ENCODE data around the gene CENPX.
A peak's percentile ranks its signal among the peaks of the same experiment; 100 is the strongest.

Gene CENPX

DNA sequence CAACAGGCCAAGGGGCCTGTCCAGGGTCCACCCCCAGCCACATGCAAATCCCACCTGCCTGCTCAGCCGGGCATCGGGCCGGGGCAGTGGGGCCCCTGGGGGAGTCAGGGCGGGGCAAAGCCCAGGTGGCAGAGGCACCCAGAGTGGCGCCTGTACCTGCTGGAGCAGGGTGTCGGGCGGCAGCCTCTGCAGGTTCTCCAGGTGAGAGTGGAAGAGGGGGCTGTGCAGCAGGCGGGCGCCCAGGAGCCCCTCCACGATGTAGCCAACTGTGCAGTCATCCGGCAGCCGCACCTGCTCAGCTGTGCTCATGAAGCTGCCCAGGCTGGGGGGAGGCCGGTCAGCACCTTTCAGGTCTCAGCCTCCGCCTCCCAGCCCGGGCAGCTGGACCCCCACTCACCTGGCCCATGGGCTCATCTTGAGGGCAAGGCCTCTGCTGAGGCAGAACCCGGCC lies 26.9 kb upstream of the CENPX start:
- H2AFZ ChIP-seq (ENCODE audit: low read length), result no peak overlapping the region
- no peak overlapping the region for H2BK120ac ChIP-seq (ENCODE audit: low read depth, low read length)
- peak overlapping the region; percentile 52 for H2AK5ac ChIP-seq (ENCODE audit: low read depth, low read length)
- WGBS, 2 donors (ENCODE audit: extremely low coverage in 2 of 2, insufficient read length in 2 of 2, insufficient replicate concordance in 1 of 2), result no CpG with 5 or more reads among the region's 16 CpGs
- no peak overlapping the region for H2BK12ac ChIP-seq (ENCODE audit: low read length)
- no peak overlapping the region for H3K27ac ChIP-seq (replicated peaks; ENCODE audit: low read length)
- H3K9me3 ChIP-seq (replicated peaks in 1 of 2; ENCODE audit: control insufficient read depth in 2 of 2, insufficient read depth in 1 of 2, low read depth in 1 of 2, low read length in 2 of 2), result no peaks in the 10 kb centered on the region
- no peak for DNase-seq (ENCODE audit: low spot score)
- no peak overlapping the region for H4K91ac ChIP-seq (ENCODE audit: low read depth, low read length, poor library complexity)
- H3K4ac ChIP-seq (ENCODE audit: low read length), result no peak overlapping the region
- no peak overlapping the region for H2BK15ac ChIP-seq (ENCODE audit: low read length)
- no peak overlapping the region for H3K14ac ChIP-seq (ENCODE audit: low read length)
- no peak overlapping the region for H3K4me2 ChIP-seq (ENCODE audit: insufficient read depth, low read length, poor library complexity, severe bottlenecking)
- peaks cover 36 to 47% of the 10 kb centered on the region in 2 donors for H3K36me3 ChIP-seq (replicated peaks in 1 of 2; ENCODE audit: control insufficient read depth in 2 of 2, insufficient read depth in 2 of 2, low read length in 2 of 2)
- no peak overlapping the region for H3K9ac ChIP-seq (ENCODE audit: low read depth, low read length, poor library complexity)
- H3K27me3 ChIP-seq (ENCODE audit: control insufficient read depth in 3 of 3, insufficient read depth in 3 of 3, low read depth in 1 of 3, low read length in 3 of 3), result no peaks in the 10 kb centered on the region
- no peak overlapping the region for H3K18ac ChIP-seq (ENCODE audit: low read length)
- H3K23ac ChIP-seq (ENCODE audit: low read depth, low read length, poor library complexity), result no peak overlapping the region
- H4K8ac ChIP-seq (ENCODE audit: low read depth, low read length), result no peak overlapping the region
- peak overlapping the region in 1 of 2 donors; percentile 12 for H3K4me3 ChIP-seq (ENCODE audit: low read length in 2 of 2)
- peaks cover 21% of the 10 kb centered on the region for H3K79me1 ChIP-seq (ENCODE audit: low read depth, low read length)
- no peak overlapping the region for H2BK5ac ChIP-seq (ENCODE audit: low read length)
- H3K4me1 ChIP-seq (ENCODE audit: control insufficient read depth in 2 of 2, insufficient read depth in 1 of 2, low read depth in 1 of 2, low read length in 2 of 2), result peaks cover 7% of the 10 kb centered on the region in 2 donors

DNA sequence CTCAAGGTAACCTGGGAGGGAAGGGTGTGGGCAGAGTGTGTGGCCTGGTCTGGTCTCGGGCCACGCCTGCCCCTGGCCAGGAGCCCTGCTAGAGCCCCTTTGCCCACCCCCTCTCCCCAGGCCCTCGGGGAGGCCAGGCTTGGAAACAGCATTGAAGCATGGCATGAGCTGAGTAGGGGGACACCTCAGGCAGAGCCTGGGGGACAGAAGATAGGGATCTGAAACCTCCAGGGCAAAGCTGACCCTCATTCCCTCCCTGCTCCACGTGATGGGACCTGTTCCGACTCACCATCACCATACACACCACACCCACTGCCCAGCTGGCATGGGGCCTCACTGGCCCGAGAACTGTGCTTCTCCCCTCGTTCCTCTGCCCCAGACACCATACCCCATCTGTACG lies 26.4 kb upstream of the CENPX start:
- H4K91ac ChIP-seq (ENCODE audit: low read depth, low read length, poor library complexity), result no peak overlapping the region
- no peak overlapping the region for H3K14ac ChIP-seq (ENCODE audit: low read length)
- H3K27me3 ChIP-seq (ENCODE audit: control insufficient read depth in 3 of 3, insufficient read depth in 3 of 3, low read depth in 1 of 3, low read length in 3 of 3), result no peaks in the 10 kb centered on the region
- no peak overlapping the region for H3K9ac ChIP-seq (ENCODE audit: low read depth, low read length, poor library complexity)
- H3K4me2 ChIP-seq (ENCODE audit: insufficient read depth, low read length, poor library complexity, severe bottlenecking), result no peak overlapping the region
- H2AK5ac ChIP-seq (ENCODE audit: low read depth, low read length), result peak overlapping the region; percentile 52
- no peak overlapping the region for H2AFZ ChIP-seq (ENCODE audit: low read length)
- H2BK12ac ChIP-seq (ENCODE audit: low read length), result no peak overlapping the region
- no peak overlapping the region for H2BK15ac ChIP-seq (ENCODE audit: low read length)
- H3K4me3 ChIP-seq (ENCODE audit: low read length in 2 of 2), result no peak overlapping the region
- H3K4me1 ChIP-seq (ENCODE audit: control insufficient read depth in 2 of 2, insufficient read depth in 1 of 2, low read depth in 1 of 2, low read length in 2 of 2), result peaks cover 7% of the 10 kb centered on the region in 2 donors
- no peak overlapping the region for H3K18ac ChIP-seq (ENCODE audit: low read length)
- no peak overlapping the region for H3K23ac ChIP-seq (ENCODE audit: low read depth, low read length, poor library complexity)
- no peak overlapping the region for H4K8ac ChIP-seq (ENCODE audit: low read depth, low read length)
- peaks cover 32 to 42% of the 10 kb centered on the region in 2 donors for H3K36me3 ChIP-seq (replicated peaks in 1 of 2; ENCODE audit: control insufficient read depth in 2 of 2, insufficient read depth in 2 of 2, low read length in 2 of 2)
- no peak for DNase-seq (ENCODE audit: low spot score)
- H3K79me1 ChIP-seq (ENCODE audit: low read depth, low read length), result peaks cover 19% of the 10 kb centered on the region
- H3K4ac ChIP-seq (ENCODE audit: low read length), result no peak overlapping the region
- no CpG with 5 or more reads among the region's 8 CpGs for WGBS, 2 donors (ENCODE audit: extremely low coverage in 2 of 2, insufficient read length in 2 of 2, insufficient replicate concordance in 1 of 2)
- no peak overlapping the region for H3K27ac ChIP-seq (replicated peaks; ENCODE audit: low read length)
- H3K9me3 ChIP-seq (replicated peaks in 1 of 2; ENCODE audit: control insufficient read depth in 2 of 2, insufficient read depth in 1 of 2, low read depth in 1 of 2, low read length in 2 of 2), result no peaks in the 10 kb centered on the region
- no peak overlapping the region for H2BK120ac ChIP-seq (ENCODE audit: low read depth, low read length)
- H2BK5ac ChIP-seq (ENCODE audit: low read length), result no peak overlapping the region

DNA sequence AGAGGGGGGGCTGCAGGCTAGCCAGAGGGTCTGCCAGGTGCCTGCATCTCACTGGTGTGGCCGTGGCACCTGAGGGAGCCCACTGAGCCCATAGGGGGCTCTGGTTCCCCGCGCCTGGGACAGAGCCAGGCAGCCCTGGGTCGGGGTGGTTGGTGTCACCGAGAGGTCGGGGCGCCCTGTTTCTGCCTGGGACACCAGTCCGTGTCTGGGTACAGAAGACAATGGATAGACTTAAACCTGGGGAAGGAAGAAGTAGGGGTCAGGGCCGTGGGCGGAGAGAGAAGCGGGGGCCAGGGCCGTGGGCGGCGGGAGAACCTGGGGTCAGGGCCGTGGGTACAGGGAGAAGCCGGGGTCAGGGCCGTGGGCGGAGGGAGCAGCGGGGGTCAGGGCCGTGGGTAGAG lies 25.9 kb upstream of the CENPX start:
- no peak overlapping the region for H3K4me2 ChIP-seq (ENCODE audit: insufficient read depth, low read length, poor library complexity, severe bottlenecking)
- peaks cover 7% of the 10 kb centered on the region in 2 donors for H3K4me1 ChIP-seq (ENCODE audit: control insufficient read depth in 2 of 2, insufficient read depth in 1 of 2, low read depth in 1 of 2, low read length in 2 of 2)
- H3K9ac ChIP-seq (ENCODE audit: low read depth, low read length, poor library complexity), result no peak overlapping the region
- no peak overlapping the region for H2BK12ac ChIP-seq (ENCODE audit: low read length)
- H3K36me3 ChIP-seq (replicated peaks in 1 of 2; ENCODE audit: control insufficient read depth in 2 of 2, insufficient read depth in 2 of 2, low read length in 2 of 2), result peaks cover 28 to 37% of the 10 kb centered on the region in 2 donors
- H2BK15ac ChIP-seq (ENCODE audit: low read length), result no peak overlapping the region
- peaks cover 19% of the 10 kb centered on the region for H3K79me1 ChIP-seq (ENCODE audit: low read depth, low read length)
- H2AK5ac ChIP-seq (ENCODE audit: low read depth, low read length), result no peak overlapping the region
- H3K14ac ChIP-seq (ENCODE audit: low read length), result no peak overlapping the region
- H2BK5ac ChIP-seq (ENCODE audit: low read length), result no peak overlapping the region
- no peaks in the 10 kb centered on the region for H3K9me3 ChIP-seq (replicated peaks in 1 of 2; ENCODE audit: control insufficient read depth in 2 of 2, insufficient read depth in 1 of 2, low read depth in 1 of 2, low read length in 2 of 2)
- H3K23ac ChIP-seq (ENCODE audit: low read depth, low read length, poor library complexity), result no peak overlapping the region
- H2BK120ac ChIP-seq (ENCODE audit: low read depth, low read length), result no peak overlapping the region
- no peak overlapping the region for H4K91ac ChIP-seq (ENCODE audit: low read depth, low read length, poor library complexity)
- no CpG with 5 or more reads among the region's 20 CpGs for WGBS, 2 donors (ENCODE audit: extremely low coverage in 2 of 2, insufficient read length in 2 of 2, insufficient replicate concordance in 1 of 2)
- H3K27me3 ChIP-seq (ENCODE audit: control insufficient read depth in 3 of 3, insufficient read depth in 3 of 3, low read depth in 1 of 3, low read length in 3 of 3), result no peaks in the 10 kb centered on the region
- no peak for DNase-seq (ENCODE audit: low spot score)
- no peak overlapping the region for H3K4ac ChIP-seq (ENCODE audit: low read length)
- H3K27ac ChIP-seq (replicated peaks; ENCODE audit: low read length), result no peak overlapping the region
- H4K8ac ChIP-seq (ENCODE audit: low read depth, low read length), result no peak overlapping the region
- no peak overlapping the region for H3K18ac ChIP-seq (ENCODE audit: low read length)
- H3K4me3 ChIP-seq (ENCODE audit: low read length in 2 of 2), result no peak overlapping the region
- H2AFZ ChIP-seq (ENCODE audit: low read length), result no peak overlapping the region

DNA sequence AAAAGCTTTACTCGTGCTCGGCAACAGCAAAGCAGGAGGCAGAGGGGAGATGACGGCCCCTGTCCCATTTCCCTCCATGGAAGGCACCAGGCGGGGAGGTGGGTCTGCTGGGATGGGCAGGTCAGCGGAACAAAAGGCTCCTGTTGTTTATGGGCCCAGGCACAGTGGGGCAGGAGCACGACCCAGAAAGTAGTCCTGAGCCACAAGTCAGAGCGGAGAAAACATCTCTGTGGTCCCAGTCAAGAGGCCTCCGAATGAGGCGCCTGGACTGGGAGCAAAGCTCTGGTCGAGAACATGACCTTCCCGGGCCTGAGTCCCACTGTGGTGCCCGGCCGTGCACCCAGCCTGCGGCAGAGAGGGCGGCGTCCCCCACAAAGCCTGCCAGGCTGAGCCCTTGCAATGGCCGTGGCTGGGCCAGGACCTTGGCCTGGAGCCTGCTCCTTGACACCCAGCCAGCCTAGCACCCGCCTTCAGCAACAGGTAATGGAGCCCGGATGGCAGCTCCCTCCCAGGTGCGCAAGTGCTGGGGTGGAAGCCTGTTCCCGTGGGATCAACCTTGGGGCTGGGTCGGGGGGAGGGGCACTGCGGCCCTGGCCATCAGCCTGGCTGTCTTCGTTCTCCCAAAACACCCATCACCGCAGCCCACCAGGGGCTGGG lies 25.4 kb upstream of the CENPX start:
- Histone ChIP-seq H2BK120ac (ENCODE audit: low read depth, low read length) (no peak overlapping the region), H3K4me1 (ENCODE audit: control insufficient read depth in 2 of 2, insufficient read depth in 1 of 2, low read depth in 1 of 2, low read length in 2 of 2) (peaks cover 7% of the 10 kb centered on the region in 2 donors)

More for the DNA sequence above, 25.4 kb upstream of the CENPX start:
- Histone ChIP-seq H2AFZ (ENCODE audit: low read length) (no peak overlapping the region), H2BK5ac (ENCODE audit: low read length) (no peak overlapping the region), H3K4me2 (ENCODE audit: insufficient read depth, low read length, poor library complexity, severe bottlenecking) (no peak overlapping the region), H3K18ac (ENCODE audit: low read length) (no peak overlapping the region), H3K36me3 (replicated peaks in 1 of 2; ENCODE audit: control insufficient read depth in 2 of 2, insufficient read depth in 2 of 2, low read length in 2 of 2) (peaks cover 26 to 32% of the 10 kb centered on the region in 2 donors), H3K4ac (ENCODE audit: low read length) (no peak overlapping the region), H3K23ac (ENCODE audit: low read depth, low read length, poor library complexity) (no peak overlapping the region), H3K4me3 (ENCODE audit: low read length in 2 of 2) (no peak overlapping the region), H3K79me1 (ENCODE audit: low read depth, low read length) (peaks cover 19% of the 10 kb centered on the region), H2AK5ac (ENCODE audit: low read depth, low read length) (no peak overlapping the region), H2BK15ac (ENCODE audit: low read length) (no peak overlapping the region), H3K14ac (ENCODE audit: low read length) (no peak overlapping the region), H3K27ac (replicated peaks; ENCODE audit: low read length) (no peak overlapping the region), H4K91ac (ENCODE audit: low read depth, low read length, poor library complexity) (no peak overlapping the region), H3K27me3 (ENCODE audit: control insufficient read depth in 3 of 3, insufficient read depth in 3 of 3, low read depth in 1 of 3, low read length in 3 of 3) (no peaks in the 10 kb centered on the region), H2BK12ac (ENCODE audit: low read length) (no peak overlapping the region), H3K9ac (ENCODE audit: low read depth, low read length, poor library complexity) (no peak overlapping the region), H4K8ac (ENCODE audit: low read depth, low read length) (no peak overlapping the region), H3K9me3 (replicated peaks in 1 of 2; ENCODE audit: control insufficient read depth in 2 of 2, insufficient read depth in 1 of 2, low read depth in 1 of 2, low read length in 2 of 2) (no peaks in the 10 kb centered on the region)
- WGBS, 2 donors (ENCODE audit: extremely low coverage in 2 of 2, insufficient read length in 2 of 2, insufficient replicate concordance in 1 of 2), result no CpG with 5 or more reads among the region's 25 CpGs
- DNase-seq (ENCODE audit: low spot score), result no peak
